ENCODE results near the gene KSR2.
"Not testable (repeated sequence)": the region's sequence is repeated elsewhere in the genome, so short reads cannot be mapped to it uniquely, and the experiment has no call there.

The KSR2 gene

DNA sequence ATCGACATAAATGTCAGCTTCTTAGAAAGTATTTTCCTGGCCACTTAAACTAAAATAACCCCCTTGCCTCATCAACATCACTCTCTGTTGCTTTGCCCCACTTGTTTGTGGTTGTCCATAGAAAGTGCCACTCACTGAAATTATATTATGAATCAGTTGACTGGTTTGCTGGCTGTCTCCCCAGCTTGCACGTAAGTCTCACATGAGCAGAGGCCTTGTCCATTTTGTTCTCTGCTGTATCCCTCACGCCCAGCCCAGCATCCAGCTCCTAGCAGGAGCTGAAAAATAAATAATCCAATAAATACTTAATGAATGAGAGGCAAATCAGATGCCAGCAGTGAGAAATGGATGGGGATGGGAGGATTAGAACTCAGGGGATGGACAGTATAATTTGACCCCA lies 159.3 kb downstream of the KSR2 start:
- DNase-seq = no peak

DNA sequence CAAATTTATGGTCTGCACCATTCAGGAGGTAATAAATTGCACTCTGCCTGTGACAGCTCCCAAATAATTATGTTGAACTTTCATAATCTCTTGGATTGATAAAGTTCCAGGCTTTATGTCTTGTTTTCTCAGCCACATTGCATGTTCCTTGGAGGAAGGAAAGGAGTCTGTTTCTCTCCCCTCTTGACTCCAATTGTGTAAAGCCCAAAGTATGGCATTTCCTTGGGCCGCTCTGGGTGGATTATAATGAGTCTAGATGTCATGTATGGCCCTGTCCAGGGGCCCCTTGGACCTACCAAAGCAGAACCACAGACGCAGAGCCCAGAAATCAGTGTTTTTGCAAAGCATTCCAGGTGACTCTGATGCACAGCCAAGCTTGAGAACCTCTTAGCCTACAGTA lies 160.8 kb downstream of the KSR2 start:
- DNase-seq = no peak

DNA sequence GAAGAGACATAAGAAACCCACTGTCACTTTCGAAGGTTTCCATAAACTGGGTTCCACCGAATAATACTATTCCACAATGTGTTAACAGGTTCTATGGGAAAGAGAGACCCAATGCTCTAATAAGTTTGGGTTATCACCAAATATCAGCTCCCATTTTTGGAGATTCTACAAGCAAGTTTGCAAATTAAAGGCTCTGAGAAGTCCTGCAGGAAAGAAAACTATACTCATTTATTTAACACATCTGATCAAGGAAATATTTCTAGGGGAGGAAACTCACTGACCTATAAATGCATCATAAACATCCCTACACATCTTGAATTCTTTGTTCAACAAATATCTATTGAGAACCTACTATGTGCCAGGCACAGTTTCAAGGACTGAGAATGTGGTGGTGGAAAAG lies 161.4 kb downstream of the KSR2 start:
- DNase-seq = no peak

DNA sequence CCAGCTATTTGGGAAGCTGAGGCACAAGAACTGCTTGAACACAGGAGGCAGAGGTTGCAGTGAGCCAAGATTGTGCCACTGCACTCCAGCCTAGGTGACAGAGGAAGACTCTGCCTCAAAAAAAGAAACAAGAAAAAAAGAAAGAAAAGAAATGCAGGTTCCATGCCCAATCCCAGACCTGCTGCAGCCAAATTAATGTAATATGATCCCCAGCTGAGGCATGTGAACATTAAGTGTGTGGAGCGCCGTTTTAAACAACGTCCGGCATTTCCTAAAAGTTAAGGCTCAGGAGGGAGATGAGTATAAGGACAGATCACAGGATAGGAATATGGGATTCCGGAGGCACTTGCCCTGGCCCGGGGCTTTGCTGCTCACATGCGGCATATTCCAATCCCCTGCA lies 162.9 kb downstream of the KSR2 start:
- no peak for DNase-seq

DNA sequence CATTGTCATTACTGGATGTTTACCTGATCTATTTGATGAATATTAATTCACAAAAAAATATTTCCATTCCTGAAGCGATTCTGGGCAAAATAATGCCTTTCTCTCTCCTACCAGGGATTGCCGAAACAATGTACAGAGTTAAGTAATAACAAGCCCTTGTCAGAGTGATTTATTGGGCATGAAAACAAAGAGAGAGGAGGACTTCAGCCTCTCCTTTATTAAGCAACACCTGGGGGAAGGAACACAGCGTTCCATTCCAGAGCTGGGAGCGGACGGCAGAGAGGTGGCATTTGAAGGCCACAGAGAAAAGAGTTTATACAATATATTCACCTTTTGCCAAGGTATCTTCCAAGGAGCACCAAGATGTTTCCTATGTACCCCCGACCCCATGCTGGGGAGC lies 165.8 kb downstream of the KSR2 start:
- DNase-seq = no peak

DNA sequence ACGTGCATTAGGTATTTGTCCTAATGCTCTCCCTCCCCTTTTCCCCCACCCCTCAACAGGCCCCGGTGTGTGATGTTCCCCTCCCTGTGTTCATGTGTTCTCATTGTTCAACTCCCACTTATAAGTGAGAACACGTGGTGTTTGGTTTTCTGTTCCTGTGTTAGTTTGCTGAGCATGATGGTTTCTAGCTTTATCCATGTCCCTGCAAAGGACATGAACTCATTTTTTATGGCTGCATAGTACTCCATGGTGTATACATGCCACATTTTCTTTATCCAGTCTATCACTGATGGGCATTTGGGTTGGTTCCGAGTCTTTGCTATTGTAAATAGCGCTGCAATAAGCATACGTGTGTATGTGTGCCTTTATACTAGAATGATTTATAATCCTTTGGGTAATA lies 168.1 kb downstream of the KSR2 start:
- DNase-seq = not testable (repeated sequence)

DNA sequence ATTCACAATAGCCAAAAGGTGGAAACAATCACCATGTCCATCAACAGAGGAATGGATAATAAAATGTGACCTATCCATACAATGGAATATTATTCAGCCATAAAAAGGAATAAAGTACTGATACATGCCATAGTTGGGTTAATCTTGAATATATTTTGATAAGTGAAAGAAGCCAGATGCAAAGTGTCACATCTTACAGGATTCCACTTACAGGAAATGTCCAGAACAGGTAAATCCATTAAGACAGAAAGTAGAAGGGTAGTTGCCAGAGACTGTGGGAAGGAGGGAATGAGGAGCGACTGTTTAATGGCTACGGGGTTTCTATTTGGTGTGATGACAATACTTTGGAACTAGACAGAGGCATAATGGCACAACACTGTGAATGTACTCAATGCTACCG lies 171.6 kb downstream of the KSR2 start:
- no peak for DNase-seq

DNA sequence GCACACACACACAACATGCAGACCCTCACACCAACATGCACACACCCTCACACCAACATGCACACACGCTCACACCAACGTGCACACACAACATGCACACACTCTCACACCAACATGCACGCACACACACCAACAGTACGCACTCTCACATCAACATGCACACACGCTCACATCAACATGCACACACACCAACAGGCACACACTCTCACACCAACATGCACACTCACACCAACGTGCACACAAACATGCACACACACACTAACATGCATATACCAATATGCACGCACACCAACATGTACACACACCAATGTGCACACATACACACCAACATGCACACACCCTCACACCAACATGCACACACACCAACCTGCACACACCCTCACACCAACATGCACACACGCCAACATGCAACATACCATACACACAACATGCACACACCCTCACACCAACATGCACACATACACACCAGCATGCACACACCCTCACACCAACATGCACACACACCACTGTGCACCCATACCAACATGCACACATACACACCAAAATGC lies 175.8 kb downstream of the KSR2 start:
- DNase-seq = no peak

DNA sequence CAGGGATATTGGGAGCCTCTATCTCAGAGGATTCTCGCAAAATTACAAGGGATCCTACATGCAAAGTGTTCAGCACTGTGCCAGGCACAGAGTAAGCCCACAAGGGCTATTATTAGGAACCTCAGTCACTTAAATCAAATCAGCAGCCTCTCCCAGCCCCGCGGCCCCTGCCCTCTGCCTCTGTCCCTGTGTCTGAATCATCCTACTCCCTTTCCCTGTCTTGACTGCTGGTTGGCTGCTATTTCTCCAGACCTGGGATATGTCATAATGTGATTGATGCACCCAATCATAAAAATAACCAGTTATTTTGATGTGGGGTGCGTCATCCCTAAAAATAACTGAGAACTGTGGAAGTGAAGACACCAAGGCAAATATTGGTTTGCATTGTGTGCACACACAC lies 176.3 kb downstream of the KSR2 start:
- no peak for DNase-seq

DNA sequence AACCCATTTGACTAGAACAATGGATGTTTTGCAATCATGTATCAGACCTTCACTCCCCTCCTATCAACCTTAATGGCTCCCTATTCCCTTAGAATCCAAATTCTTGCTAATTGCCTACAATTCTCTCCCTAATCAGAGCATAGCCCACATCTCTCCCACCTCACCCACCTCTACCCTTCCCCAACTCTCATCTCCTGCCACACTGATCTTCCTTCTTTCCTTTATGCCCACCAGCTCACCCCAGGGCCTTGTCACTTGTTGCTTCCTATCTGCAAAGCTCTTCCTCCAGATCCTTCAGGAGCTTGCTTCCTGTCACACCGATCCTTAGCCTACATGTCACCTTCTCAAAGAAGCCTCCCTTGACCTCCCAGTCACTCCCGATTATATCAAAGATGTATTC lies 177.8 kb downstream of the KSR2 start:
- DNase-seq = no peak

DNA sequence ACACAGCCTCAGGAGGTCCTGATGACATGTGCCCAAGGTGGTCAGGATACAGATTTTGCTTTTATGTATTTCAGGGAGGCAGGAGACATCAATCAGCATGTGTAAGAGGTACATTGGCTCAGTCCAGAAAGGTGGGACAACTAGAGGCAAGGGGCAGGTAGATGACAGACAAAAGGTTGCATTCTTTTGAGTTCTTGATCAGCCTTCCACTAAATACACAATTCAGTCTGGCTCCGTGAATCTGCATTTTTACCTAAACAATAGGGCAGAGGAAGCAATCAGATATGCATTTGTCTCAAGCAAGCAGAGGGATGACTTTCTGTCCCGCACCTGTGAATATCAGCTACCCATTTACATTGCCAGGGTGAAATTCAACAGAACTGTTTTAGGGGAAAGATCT lies 178.6 kb downstream of the KSR2 start:
- no peak for DNase-seq

DNA sequence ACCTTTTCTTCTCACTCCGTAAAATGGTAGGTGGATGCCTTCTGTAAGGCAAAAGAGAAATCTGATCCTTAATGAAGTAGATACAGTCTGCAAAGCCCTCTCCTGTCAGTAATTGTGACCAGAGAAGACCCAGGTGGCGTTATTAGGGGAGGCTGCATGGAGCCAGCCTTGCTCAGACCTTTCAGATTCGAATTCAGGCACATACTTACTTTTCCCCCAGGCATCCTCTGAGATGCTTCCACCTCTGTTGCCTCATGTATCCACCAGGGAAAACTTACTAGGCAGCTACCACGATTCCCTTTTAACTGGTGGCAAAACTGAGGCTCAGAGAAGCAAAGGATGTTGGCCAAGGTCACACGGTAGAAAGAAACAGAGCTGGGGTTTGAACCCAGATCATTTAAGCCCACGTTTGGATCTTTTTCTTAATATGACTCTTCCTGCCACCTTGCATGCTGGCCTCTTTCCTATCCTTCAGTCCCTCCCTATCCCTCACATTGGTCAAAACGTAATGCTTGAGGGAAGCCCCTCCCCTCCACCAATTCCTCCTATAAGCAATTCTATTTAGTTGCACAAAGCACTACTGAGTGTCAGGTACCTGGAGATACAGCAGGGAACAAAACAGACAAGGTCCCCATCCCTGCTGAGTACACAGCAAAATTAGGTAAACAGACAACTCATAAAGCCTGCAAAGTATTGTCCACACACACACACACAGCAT lies 179.4 kb downstream of the KSR2 start:
- no peak for DNase-seq

DNA sequence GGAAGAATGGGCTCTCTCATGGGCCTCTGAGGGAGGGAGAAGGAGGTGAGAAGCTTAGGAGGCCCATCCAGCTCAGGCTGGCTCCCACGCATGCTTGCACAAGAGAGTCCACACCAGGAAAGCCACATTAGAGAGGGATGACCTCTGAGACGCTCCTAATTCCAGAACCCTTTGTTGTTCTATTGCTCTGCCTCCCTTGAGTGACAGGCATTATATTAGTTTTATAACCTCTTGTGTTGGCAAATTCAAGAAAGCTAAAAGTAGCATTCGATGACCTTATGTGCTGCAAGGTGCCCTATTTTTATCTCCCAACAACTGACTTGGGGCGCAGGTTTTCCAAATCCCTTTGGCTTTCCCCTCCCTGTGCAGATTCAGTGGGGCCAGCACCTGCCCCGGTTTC lies 190.1 kb downstream of the KSR2 start:
- no peak for DNase-seq

DNA sequence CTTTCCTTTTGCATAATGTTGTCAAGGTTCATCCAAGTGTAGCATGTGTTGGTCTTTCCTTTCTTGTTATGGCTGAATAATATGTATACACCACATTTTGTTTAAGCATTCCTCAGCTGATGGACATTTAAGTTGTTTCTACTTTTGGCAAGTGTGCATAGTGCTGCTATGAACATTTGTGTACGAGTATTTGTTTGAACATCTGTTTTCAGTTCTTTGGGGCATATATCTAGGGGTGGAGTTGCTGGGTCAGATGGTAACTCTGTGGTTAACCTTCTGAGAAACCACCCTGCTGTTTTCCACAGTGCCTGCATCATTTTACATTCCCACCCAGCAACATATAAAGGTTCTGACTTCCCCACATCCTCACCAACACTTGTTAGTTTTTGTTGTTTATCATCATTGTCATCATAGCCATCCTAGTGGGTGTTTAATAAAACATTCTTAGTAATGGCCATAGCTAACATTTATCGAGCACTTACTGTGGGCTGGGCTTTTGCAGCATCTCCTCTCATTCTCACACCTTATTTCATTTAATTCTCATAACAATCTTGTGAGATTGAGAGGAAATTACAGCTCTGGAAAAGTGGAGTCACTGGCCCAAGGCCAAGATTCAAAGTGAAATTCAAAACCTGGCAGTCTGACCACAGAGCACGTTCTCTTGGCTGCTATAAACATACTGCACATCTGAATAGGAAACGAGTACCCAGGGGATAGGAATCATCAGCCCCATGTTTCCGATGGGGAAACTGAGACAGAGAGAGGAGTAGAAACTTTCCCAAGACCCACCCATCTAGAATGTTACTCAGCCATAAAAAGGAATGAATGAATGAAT lies 193.6 kb downstream of the KSR2 start:
- no peak for DNase-seq

DNA sequence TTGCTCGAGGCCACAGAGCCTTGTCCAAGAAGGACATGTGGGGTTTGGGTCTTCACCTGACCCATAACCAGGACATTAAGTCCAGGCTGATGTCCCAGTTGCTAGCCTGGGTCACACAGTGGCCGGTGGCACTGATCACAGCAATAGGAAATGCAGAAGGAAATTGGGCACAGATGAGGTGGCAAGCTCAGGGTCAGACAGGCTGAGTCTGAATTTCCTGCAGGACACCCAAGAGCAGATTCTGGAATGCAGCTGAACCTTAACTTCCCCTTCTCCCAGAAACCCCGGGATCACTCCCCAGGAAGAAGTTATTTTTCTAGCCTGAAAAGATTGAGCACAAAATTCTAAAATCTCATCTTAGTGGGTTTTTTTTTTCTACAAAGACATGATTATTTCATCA lies 199.9 kb downstream of the KSR2 start:
- DNase-seq = no peak

DNA sequence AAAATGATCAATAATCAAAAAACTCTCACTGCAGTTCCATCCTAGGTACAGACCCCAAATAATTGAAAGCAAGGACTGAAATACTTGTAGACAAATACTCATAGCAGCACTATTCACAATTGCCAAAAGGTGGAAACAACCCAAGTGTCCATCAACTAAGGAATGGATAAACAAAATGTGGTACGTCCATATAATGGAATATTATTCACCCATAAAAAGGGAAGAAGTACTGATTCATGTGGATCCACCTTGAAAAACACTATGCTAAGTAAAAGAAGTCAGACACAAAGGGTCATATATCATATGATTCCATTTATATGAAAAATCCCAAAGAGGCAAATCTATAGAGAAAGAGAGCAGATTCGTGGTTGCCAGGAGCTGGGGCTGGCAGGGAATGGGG lies 202.8 kb downstream of the KSR2 start:
- DNase-seq = no peak

DNA sequence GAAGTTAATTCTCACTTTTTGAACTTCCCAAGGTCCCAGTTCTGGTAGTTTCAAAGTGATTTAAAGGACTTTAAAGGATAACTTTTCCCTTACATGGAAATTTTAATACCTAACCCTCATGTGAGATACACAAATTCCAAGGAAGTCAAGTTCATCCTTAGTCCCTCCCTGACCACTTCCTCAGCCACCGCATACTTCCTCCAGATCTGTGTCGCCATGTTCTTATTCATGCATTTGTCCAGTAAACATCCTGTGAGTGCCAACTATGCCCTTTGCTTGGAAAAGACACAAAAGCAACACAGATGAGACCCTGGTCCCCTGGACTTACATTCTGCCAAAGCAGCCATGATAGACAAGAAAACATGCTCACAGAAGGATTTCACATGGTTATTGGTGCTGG lies 206.6 kb downstream of the KSR2 start:
- DNase-seq = no peak

DNA sequence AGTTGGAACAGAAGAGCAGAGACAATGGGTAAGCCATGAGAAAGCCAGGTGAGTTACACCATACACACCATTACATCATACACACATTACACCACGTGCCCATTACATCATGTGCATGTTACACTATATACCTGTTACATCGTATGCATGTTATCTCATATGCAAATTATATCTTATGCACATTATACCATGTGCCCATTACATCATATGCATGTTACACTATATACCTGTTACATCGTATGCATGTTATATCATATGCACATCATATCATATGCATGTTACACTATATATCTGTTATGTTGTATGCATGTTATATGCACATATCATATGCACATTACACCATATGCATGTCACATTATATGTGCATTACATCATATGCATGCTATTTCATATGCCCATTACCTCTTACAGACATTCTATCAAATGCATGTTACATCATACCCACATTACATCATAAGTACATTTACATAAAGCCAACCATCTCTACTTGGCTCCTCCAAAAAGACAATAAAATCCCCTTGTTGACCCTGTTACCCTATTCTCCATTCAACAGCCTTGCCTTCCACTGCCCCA lies 207.2 kb downstream of the KSR2 start:
- no peak for DNase-seq

DNA sequence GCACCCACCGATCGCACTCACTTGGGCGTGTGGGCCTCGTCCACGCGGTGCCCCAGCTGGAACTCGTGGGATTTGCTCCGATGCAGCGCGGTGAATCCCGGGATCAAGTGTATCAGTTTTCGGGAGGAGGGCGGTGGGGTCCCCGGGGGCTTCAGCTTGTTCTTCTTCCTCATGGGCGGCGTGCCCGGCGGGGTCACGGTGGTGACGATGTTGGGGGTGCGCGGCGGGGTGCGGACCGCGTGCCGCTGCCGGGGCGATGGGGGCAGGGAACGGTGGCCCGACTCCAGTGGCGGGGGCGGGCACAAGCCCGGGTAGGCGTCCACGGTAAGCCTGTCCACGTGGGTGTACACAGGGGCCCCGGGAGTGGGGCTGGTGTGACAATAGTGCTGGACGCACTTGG lies 207.8 kb downstream of the KSR2 start:
- no peak for DNase-seq

DNA sequence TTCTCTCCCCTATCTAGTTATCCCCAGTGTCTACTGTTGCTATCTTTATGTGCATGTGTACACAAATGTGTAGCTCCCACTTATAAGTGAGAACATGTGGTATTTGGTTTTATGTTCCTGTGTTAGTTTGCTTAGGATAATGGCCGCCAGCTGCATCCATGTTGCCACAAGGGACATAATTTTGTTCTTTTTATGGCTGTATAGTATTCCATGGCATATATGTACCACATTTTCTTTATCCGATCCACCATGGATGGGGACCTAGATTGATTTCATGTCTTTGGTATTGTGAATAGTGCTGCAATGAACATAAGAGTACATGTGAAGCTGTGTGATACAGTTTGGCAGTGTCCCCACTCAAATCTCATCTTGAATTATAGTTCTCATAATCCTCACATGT lies 218.1 kb downstream of the KSR2 start:
- no peak for DNase-seq

DNA sequence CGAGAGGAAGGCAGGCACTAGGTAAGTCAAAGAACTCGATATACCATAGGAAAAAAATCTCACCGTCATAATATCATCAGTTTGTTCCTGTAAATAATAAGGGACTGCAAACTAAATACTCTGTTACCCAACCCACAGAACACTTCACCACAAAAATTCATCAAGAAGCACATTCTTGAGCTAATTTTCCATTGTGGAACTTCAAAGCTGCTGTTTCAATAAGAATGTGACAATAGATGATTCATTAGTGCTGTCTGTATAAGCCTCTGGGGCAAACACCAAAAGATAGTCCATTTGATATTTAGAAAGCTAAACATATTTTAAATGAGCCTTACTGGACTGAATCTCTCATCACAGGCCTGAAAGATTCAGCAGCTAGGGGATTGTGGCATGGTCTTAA lies 219.4 kb downstream of the KSR2 start:
- DNase-seq = no peak

DNA sequence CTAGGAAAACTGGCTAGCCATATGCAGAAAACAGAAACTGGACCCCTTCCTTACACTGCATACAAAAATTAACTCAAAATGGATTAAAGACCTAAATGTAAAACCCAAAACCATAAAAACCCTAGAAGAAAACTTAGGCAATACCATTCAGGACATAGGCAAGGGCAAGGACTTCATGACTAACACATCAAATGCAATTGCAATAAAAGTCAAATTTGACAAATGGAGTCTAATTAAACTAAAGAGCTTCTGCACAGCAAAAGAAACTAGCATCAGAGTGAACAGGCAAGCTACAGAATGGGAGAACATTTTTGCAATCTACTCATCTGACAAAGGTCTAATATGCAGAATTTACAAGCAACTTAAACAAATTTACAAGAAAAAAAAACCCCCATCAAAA lies 222.4 kb downstream of the KSR2 start:
- not testable (repeated sequence) for DNase-seq

DNA sequence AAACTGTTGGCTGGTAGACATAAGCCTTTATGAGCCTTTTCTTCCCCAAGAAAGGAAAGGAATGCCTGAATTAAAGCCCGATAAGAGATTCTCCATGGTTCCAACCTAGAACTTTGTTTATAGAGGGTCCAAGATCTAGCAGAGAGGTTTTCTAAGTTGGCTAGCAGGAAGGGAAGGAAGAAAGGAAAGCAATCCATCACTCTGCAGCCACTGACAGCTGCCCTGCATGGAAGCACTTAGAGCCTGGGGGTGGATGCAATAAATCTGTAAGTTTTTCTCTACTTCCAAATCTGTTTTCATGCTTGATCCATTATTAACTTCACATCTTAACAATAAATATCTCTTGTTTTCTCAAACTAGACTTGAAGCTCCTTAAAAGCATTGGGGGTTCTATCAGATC lies 224.4 kb downstream of the KSR2 start:
- no peak for DNase-seq

DNA sequence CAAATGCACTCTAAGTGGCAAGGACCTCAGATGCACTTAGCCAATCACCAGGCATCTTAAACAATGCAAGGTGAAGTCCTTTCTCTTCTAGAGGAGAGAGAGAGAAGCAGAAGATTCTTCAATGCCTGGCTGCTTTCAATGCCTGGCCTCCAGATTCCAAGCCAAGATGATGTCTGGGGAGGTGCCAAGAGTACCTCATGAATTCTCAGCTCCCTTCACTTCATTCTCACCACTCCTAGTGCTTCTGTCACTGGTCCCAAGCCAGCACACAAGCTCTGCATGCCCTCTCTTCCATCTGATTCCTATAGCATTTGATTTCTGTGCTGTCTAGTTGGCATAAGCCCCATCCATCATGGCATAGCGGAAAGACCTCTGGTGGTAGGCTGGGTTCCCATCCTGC lies 225.0 kb downstream of the KSR2 start:
- DNase-seq = no peak
